ENCODE measurements around the gene UBTF.

- TF ChIP-seq CTCF (IDR thresholded peaks at IDR 0.05) (no peak), EZH2phosphoT487 (IDR thresholded peaks at IDR 0.05) (no peak), EZH2 (IDR thresholded peaks at IDR 0.05) (no peak)
These were observed 48.5 kb upstream of the UBTF start, which contains the start of gene SLC4A1 for GRCh38 chr17:44267818-44268490.

All from neural progenitor cell (in vitro differentiated cells).